Nucleus accumbens (tissue), 56 donors: ENCODE measurements around the gene CDH2.

ENCODE experiments used
- DNase-seq, 56 donors: peaks; one replicate each; lab custom pipeline; 2025; lab: John Stamatoyannopoulos, UW

CDH2 gene

GRCh38 chr18:28174181-28174905 lies 2.6 kb downstream of the CDH2 start:
- no peak for DNase-seq

- no peak for DNase-seq
Observed at GRCh38 chr18:28171837-28172236, 5.1 kb downstream of the CDH2 start.

GRCh38 chr18:28168725-28169124 lies 8.2 kb downstream of the CDH2 start:
- DNase-seq = no peak

- DNase-seq = no peak
Observed at GRCh38 chr18:28167835-28168349, 9.0 kb downstream of the CDH2 start.

- DNase-seq = no peak
Observed at GRCh38 chr18:28164771-28165483, 12.0 kb downstream of the CDH2 start.

GRCh38 chr18:28163201-28163775 lies 13.6 kb downstream of the CDH2 start:
- no peak for DNase-seq

- no peak for DNase-seq
Observed at GRCh38 chr18:28161608-28162599, 15.0 kb downstream of the CDH2 start.

- no peak for DNase-seq
Observed at GRCh38 chr18:28159055-28159454, 17.9 kb downstream of the CDH2 start.

GRCh38 chr18:28158083-28158581 lies 18.8 kb downstream of the CDH2 start:
- DNase-seq = peak in 2 of 56 donors; percentile 7 to 15

- DNase-seq = no peak
Observed at GRCh38 chr18:28153485-28154065, 23.4 kb downstream of the CDH2 start.

GRCh38 chr18:28152754-28153153 lies 24.2 kb downstream of the CDH2 start:
- DNase-seq = peak in 2 of 56 donors; percentile 57 to 59

- DNase-seq = peak in 13 of 56 donors; percentile 14 to 59 (median 29)
Observed at GRCh38 chr18:28152354-28152753, 24.6 kb downstream of the CDH2 start.

GRCh38 chr18:28151434-28151833 lies 25.5 kb downstream of the CDH2 start:
- DNase-seq = no peak

GRCh38 chr18:28150925-28151324 lies 26.0 kb downstream of the CDH2 start:
- no peak for DNase-seq

- no peak for DNase-seq
Observed at GRCh38 chr18:28149810-28150420, 27.0 kb downstream of the CDH2 start.

- DNase-seq = no peak
Observed at GRCh38 chr18:28147674-28148171, 29.2 kb downstream of the CDH2 start.

- no peak for DNase-seq
Observed at GRCh38 chr18:28143725-28144124, 33.2 kb downstream of the CDH2 start.

GRCh38 chr18:28138816-28139215 lies 38.1 kb downstream of the CDH2 start:
- no peak for DNase-seq

GRCh38 chr18:28136071-28136470 lies 40.9 kb downstream of the CDH2 start:
- DNase-seq = no peak
